DOHH2 (cell line): ENCODE data around the gene LRMDA.

ENCODE experiments used
- H3F3A ChIP-seq: fragments of 200-600 bp; sonication (generic), shearing (Covaris generic); 2 replicates; pipeline ENCODE4 v1.6.0; 2016; ENCODE audit warnings: antibody characterized with exemption, mild to moderate bottlenecking; ENCODE audit not compliant: control insufficient read depth, insufficient read depth
- H3K27ac ChIP-seq: fragments of 200-600 bp; sonication (generic); 2 replicates; pipeline ENCODE4 v1.5.1; 2014; ENCODE audit warnings: low read depth, mild to moderate bottlenecking, low read length, moderate library complexity
- H3K27me3 ChIP-seq: fragments of 200-600 bp; sonication (generic); 2 replicates; pipeline ENCODE4 v1.6.1; 2014; ENCODE audit warnings: mild to moderate bottlenecking, low read length, mixed read lengths; ENCODE audit not compliant: control insufficient read depth
- H3K36me3 ChIP-seq: fragments of 200-600 bp; sonication (generic); 2 replicates; pipeline ENCODE4 v1.6.1; 2014; ENCODE audit warnings: mild to moderate bottlenecking, low read length, moderate library complexity, mixed read lengths; ENCODE audit not compliant: control insufficient read depth
- H3K4me1 ChIP-seq: fragments of 200-600 bp; sonication (generic); 2 replicates; pipeline ENCODE4 v1.6.1; 2014; ENCODE audit warnings: mild to moderate bottlenecking, low read length, mixed read lengths; ENCODE audit not compliant: control insufficient read depth
- H3K4me2 ChIP-seq: fragments of 200-600 bp; sonication (generic); 2 replicates; pipeline ENCODE4 v1.6.0; 2014; ENCODE audit warnings: mild to moderate bottlenecking, low read length, moderate library complexity
- H3K4me3 ChIP-seq: fragments of 200-600 bp; sonication (generic); 2 replicates; pipeline ENCODE4 v1.5.1; 2014; ENCODE audit warnings: mild to moderate bottlenecking, low read length, mixed read lengths
- H3K79me2 ChIP-seq: fragments of 200-600 bp; sonication (generic); 2 replicates; pipeline ENCODE4 v1.6.1; 2014; ENCODE audit warnings: mild to moderate bottlenecking, low read length, mixed read lengths; ENCODE audit not compliant: control insufficient read depth
- H3K9me2 ChIP-seq: fragments of 200-600 bp; sonication (generic); replicated peaks from 2 replicates; pipeline ENCODE4 v1.6.1; 2014; ENCODE audit warnings: mild to moderate bottlenecking, low read length, mixed read lengths; ENCODE audit not compliant: control insufficient read depth
- H3K9me3 ChIP-seq: fragments of 200-600 bp; sonication (generic); 2 replicates; pipeline ENCODE4 v1.6.1; 2014; ENCODE audit warnings: antibody characterized with exemption, low read length, mixed read lengths; ENCODE audit not compliant: control insufficient read depth, insufficient read depth
- H4K20me1 ChIP-seq: fragments of 200-600 bp; sonication (generic); 2 replicates; pipeline ENCODE4 v1.6.0; 2014; ENCODE audit warnings: low read depth, mild to moderate bottlenecking, antibody characterized with exemption, low read length, moderate library complexity; ENCODE audit not compliant: control insufficient read depth, insufficient read depth
- CTCF ChIP-seq: fragments of 200-600 bp; sonication (generic); IDR thresholded peaks from one replicate; pipeline ENCODE4 v1.5.1; 2014; ENCODE audit warnings: antibody characterized with exemption, mild to moderate bottlenecking, low read depth, low read length; ENCODE audit not compliant: poor library complexity, severe bottlenecking
- EZH2phosphoT487 ChIP-seq: fragments of 200-600 bp; sonication (generic); IDR thresholded peaks from 2 replicates; pipeline ENCODE4 v1.6.1; 2017; ENCODE audit warnings: borderline replicate concordance, mild to moderate bottlenecking, antibody characterized with exemption, low read length, moderate library complexity, mixed read lengths

The LRMDA gene

GRCh38 chr10:75476985-75477384 is 45.6 kb downstream of the LRMDA start:
- H3F3A ChIP-seq: no peaks in the 10 kb centered on the region
- H3K27ac ChIP-seq: no peak overlapping the region
- no peaks in the 10 kb centered on the region for H4K20me1 ChIP-seq
- H3K4me1 ChIP-seq: no peaks in the 10 kb centered on the region
- H3K27me3 ChIP-seq: no peaks in the 10 kb centered on the region
- no peak overlapping the region for H3K4me3 ChIP-seq
- TF ChIP-seq EZH2phosphoT487: no peak
- no peak for TF ChIP-seq CTCF
- H3K4me2 ChIP-seq: no peak overlapping the region
- no peaks in the 10 kb centered on the region for H3K9me2 ChIP-seq
- no peaks in the 10 kb centered on the region for H3K9me3 ChIP-seq
- H3K36me3 ChIP-seq: no peaks in the 10 kb centered on the region
- H3K79me2 ChIP-seq: no peaks in the 10 kb centered on the region

DNA sequence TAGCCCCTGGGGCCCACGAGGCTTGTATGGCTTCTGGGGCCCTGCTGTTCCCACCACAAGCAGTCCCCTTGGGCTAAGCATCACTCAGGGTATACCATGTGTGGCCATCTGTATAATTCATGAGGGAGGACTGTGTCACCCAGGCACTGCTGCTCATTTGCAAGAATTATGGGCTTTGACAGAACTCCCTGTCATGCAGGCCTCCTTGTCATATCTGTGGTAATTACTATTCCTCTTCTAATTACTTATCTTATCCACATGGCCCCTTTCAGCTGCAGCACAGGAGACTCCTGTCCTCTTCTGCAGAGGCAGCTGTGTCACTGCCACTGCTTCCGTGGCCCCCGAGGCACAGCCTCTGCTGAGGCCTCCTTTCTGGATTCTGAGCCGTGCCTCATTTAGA is 46.3 kb downstream of the LRMDA start:
- H3K4me2 ChIP-seq: no peak overlapping the region
- no peaks in the 10 kb centered on the region for H3K9me3 ChIP-seq
- no peak overlapping the region for H3K27ac ChIP-seq
- H3K36me3 ChIP-seq: no peaks in the 10 kb centered on the region
- H4K20me1 ChIP-seq: no peaks in the 10 kb centered on the region
- no peak overlapping the region for H3K4me3 ChIP-seq
- no peaks in the 10 kb centered on the region for H3K27me3 ChIP-seq
- H3K4me1 ChIP-seq: no peaks in the 10 kb centered on the region
- TF ChIP-seq CTCF (no peak), EZH2phosphoT487 (no peak)
- no peaks in the 10 kb centered on the region for H3F3A ChIP-seq
- H3K79me2 ChIP-seq: no peaks in the 10 kb centered on the region
- no peaks in the 10 kb centered on the region for H3K9me2 ChIP-seq

DNA sequence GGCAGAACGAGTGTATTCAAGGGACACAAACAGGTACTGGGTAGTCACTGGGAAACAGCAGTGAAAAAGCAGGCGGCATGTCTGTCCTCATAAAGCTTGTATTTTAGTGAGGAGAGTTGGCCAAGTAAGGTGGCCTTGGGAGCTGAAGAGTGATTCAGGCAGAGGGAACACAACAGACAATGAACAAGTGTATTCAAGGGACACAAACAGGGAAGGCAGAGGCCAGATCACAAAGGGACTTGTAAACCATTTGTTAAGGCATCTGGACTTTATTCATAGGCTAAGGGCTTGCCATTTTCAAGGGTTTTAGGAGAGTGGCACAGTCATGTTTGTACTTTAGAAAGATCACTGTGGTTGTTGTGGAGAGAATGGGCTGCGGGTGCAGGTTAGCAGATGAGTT is 49.0 kb downstream of the LRMDA start:
- no peak overlapping the region for H3K4me2 ChIP-seq
- TF ChIP-seq EZH2phosphoT487: no peak
- no peak for TF ChIP-seq CTCF

GRCh38 chr10:75483188-75483587 is 51.8 kb downstream of the LRMDA start:
- Histone ChIP-seq H3K79me2 (no peaks in the 10 kb centered on the region), H3K36me3 (no peaks in the 10 kb centered on the region), H3K4me3 (no peak overlapping the region), H3K9me2 (no peaks in the 10 kb centered on the region), H3K9me3 (no peaks in the 10 kb centered on the region), H3K27me3 (no peaks in the 10 kb centered on the region), H3K4me1 (no peaks in the 10 kb centered on the region), H3K4me2 (no peak overlapping the region), H4K20me1 (no peaks in the 10 kb centered on the region), H3F3A (no peaks in the 10 kb centered on the region), H3K27ac (no peak overlapping the region)
- no peak for TF ChIP-seq EZH2phosphoT487
- TF ChIP-seq CTCF: no peak

More for the DNA sequence above, 49.0 kb downstream of the LRMDA start:
- Histone ChIP-seq H3K36me3 (no peaks in the 10 kb centered on the region), H3K27me3 (no peaks in the 10 kb centered on the region), H3F3A (no peaks in the 10 kb centered on the region), H3K9me3 (no peaks in the 10 kb centered on the region), H3K9me2 (no peaks in the 10 kb centered on the region), H4K20me1 (no peaks in the 10 kb centered on the region), H3K27ac (no peak overlapping the region), H3K4me1 (no peaks in the 10 kb centered on the region), H3K79me2 (no peaks in the 10 kb centered on the region), H3K4me3 (no peak overlapping the region)
